Mesenteric fat pad (tissue), 1 donor: ENCODE results near the gene NAALADL2. TPM values are rescaled to one million over a fixed set of nuclear protein-coding genes. Genes with fewer than 3 reads are reported as not detected.
"Not testable (repeated sequence)": the region's sequence is repeated elsewhere in the genome, so short reads cannot be mapped to it uniquely, and the experiment has no call there.

Experiments
- DNase-seq: peaks from one replicate; pipeline ENCODE4 v3.0.0-alpha.2; 2020; ENCODE audit warnings: low spot score
- total RNA-seq: library from RNA; stranded (reverse); fragmentation: NEBNext Ultra II Directional; extraction: Animal tissue kit (Norgen Biotek cat#: 25700); gene quantifications from one replicate; pipeline ENCODE4 v1.2.1, GENCODE V29; 2021
- donor health status: DM: yes; HTN: yes; CAD: no.

NAALADL2 gene
- total RNA-seq, 1 donor from 2014 or later: 12.5 TPM

DNA sequence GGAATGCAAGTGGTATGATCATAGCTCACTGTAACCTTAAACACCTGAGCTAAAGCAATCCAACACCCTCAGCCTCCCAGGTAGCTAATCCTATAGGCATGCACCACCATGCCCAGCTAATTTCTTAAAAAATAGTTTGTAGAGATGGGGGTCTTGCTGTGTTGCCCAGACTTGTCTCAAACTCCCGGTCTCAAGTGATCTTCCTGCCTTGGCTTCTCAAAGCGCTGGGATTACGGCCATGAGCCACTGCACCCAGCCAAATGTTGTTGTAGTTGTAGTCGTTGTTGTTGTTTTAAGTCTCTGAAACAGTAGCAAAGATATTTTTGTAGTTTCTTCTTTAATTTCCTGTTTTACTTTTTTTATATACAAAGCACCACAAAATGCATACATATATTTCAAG, 616.6 kb downstream of the NAALADL2 start:
- no peak for DNase-seq

DNA sequence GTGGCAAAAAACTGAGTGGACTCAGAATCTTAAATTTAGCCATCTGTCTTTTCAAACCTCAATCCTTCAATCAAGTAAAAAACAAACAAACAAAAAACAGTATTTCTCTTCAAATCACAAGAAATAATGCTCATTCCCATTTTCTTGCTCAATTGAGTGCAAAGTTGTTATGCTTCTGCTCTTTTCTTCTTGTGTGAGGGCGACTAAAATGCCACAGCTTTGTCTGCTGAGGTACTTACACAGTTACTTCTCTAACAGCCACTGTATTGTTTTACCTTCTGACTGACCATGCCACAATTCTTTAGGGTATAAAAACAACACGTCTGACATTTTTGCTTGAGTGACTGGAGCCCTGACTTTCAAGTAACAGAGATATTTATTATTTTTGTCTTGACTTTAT, 617.4 kb downstream of the NAALADL2 start:
- DNase-seq: no peak

DNA sequence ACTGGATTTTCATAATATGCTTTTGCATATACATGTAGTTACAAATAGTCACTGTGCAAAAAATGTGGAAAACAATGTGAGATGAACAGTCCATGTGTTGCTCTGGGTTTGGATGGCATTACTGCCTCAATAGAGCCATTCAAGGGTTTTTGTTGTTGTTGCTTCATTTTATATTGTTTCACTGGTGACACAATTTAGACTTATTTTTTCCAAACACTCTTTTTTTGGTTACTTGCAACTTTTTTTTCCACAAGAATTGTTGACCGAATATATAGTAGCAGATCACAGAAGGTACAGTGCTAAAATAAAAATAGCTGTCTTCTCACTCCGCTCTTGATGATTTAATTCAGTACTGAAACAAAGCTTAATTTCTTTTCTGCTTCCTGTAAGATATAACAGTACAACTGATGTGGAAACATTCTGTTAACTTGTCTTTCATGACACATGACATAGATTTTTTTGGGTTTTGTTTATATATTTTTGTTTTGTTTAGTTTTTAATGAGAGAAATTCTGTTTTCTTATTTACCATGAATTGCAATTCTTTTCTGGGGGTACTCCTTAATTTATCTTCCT, 618.6 kb downstream of the NAALADL2 start:
- no peak for DNase-seq

DNA sequence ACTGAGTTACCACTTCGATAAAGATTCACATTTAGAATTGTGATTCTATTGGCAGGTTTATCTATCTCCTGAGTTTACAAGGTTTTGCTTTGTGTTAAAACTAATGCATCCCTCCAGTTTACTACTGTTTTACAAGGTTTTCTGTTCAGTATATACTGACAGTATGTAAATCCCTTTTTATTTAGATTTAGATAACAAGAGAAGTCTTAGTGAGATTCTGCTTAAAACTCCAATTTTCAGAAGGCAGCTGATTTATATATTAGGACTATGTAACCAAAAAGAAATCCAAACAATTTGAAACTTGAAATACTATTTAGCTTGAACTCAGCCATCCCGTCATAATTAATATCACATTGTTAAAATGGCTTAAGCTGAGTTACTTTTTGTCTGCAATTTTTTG, 619.2 kb downstream of the NAALADL2 start:
- no peak for DNase-seq

DNA sequence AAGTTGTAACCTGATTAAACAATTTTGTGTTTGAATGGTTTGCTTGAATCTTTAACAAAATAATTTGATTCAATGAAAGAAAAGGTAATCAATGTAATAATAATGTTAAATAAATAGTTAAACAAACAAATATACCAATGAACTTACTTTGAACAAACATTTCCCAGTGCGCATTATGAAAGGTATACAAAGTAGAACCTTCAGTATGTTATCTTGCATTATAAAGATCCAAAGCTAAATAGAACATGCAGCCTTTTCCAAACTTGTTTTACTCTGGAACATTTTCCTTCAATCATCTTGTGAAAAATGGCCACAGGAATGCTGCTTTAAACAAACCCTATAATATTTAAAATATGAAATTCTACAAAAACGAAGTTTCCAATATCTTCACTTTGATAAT, 620.0 kb downstream of the NAALADL2 start:
- DNase-seq: no peak

DNA sequence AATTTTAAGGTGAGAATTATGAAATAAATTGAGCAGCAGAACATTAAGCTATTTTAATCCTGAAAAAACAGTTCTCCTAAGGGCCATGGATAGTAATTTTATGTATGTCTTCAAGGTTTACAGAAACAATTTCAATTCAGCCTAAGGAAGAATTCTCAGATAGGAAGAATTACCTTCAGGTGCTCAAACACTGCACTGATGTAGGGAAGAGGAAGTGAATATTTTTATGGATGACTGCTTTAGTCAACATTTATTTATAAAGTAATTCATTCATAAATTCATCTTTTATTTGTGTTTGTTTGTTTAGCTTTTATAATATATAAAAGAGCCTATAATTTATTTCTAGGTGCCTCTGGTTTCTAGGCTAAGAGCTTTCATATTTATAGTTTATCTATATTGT, 620.7 kb downstream of the NAALADL2 start:
- no peak for DNase-seq

DNA sequence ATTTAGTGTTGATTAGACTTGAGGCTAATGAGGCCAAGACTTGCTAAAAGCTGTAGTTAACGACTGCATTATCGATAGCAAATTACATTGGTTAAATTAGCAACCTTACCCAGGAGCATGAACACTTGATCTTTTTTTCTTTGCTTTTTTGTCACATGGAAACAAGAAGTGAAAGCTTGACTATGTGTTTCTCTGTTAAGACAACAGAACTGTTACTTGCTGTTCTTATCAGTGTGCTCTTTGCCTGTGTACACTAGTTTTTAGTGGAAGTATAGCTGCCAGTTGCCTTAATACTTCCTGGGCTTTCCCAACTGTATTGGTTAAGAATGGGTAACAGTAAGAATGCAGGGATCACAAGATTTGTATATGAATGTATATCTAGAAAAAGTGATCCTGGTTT, 625.5 kb downstream of the NAALADL2 start:
- no peak for DNase-seq

DNA sequence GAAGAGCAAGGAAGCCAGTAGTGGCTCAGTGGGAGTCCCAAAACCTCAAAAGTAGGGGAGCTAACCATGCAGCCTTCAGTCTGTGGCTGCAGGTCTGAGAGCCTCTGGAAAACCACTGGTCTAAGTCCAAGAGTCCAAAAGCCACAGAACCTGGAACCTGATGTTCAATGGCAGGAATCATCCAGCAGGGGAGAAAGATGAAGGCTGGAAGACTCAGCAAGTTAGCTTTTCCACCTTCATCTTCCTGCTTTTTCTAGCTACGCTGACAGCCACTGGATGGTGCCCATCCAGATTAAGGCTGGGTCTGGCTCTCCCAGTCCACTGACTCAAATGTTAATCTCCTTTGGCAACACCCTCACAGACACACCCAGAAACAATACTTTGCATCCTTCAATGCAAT, 626.3 kb downstream of the NAALADL2 start:
- no peak for DNase-seq

DNA sequence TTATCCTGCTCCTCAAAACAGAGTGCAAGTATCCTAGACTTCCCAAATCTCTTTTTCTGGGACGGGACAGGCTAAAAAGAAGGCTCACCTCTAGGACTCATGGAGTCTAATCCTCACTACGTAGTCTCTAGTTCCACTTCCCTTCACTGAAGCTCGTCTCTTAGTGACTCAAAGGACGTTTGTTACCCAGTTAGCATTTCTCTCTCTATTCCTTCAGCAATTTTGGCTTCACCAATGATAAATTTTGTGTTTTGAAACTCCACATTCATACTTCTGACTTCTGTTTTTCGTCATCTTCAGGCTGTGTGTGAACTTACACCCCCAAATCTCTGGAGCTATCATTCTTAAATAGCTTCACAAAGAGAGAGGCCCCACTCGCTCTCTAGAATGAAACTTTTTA, 627.1 kb downstream of the NAALADL2 start:
- DNase-seq: no peak

DNA sequence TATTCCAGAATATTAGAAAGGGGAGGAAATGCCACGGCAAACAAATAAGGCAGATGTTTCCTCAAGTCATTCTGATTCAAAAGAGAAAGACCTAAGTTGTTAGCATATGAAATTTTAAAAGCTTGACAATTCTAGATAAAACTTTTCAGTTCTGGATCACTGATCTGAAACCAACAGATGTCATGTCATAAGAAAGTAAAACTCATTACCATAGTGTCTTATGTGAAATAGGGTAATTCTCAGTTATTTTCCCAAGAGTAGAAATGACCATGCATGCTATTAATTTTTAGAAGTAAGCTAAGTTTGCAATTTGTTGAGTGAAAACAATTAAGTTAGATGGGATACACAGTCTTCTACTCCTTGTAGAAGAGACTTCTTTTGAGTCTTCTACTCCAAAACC, 630.3 kb downstream of the NAALADL2 start:
- no peak for DNase-seq

DNA sequence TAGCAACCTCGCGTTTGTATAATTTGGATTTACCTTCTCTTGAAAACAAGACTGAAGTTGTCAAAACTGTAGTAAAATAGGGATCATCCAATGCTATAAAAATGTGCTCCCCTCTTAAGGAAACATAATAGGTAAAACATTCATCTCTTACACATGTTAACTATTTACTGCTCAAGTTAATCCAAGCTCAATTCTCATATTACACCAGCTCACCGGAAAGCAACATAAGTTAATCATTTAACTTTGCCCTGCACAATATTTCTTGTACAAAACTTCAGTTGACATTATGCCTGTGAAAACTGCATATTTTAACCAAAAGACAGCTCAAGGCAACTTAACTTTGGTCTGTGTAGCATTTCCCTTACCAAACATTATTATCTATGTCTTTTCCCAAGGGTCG, 634.2 kb downstream of the NAALADL2 start:
- no peak for DNase-seq

DNA sequence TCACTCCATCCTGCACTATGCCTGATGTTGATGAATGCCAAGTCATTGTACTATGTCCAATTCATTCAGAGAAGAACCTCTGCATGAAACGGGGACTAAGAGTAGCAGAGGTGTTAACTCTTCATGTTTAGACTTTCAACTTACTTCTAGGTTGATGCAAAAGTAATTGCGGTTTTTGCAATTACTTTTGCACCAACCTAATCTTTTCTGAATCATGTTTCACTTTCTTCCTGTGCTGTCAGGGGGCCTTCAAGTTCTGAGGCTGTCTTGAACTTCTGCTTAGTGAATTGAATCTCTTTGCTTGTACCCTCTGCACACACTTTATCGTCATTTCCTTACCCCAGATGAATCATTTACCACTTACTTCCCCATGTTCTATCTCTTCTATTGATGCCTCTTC, 636.2 kb downstream of the NAALADL2 start:
- DNase-seq: no peak

DNA sequence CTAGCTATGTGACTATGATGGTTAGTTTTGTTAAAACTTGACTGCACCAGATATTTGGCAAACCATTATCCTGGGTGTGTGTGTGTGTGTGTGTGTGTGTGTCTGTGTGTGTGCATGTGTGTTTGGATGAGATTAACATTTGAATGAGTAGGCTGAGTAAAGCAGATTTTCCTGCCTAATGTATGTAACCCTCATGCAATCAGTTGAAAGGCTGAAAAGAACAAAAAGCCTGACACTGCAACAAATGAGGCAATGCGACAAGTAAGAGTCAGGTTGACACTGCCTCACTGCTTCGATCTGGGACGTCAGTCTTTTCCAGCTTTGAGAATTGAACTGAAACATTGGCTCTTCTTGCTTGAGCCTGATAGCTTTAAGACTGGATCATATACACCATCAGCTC, 643.0 kb downstream of the NAALADL2 start:
- DNase-seq: no peak

DNA sequence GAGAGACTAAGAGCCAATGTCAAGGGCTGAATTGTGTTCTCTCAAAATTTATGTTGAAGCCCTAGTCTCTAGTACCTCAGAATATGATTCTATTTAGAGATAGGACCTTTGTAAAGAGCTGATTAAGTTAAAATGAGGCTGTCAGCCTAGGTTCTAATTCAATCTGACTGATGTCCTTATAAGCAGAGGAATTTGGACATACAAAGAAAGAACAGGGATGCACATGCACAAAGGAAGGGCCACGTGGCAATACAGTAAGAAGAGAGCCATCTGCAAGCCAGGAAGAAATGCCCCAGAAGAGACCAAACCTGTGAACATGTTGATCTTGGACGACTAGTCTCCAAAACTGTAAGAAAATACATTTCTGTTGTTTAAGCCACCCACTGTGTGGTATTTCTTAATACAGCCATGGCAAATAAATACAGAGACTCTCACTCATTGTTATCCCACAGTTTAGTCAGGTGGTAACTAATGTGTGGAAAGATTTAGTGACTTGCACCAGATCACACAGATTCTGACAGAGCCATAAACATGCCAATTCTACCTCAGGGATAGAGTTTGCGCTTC, 652.2 kb downstream of the NAALADL2 start:
- no peak for DNase-seq

DNA sequence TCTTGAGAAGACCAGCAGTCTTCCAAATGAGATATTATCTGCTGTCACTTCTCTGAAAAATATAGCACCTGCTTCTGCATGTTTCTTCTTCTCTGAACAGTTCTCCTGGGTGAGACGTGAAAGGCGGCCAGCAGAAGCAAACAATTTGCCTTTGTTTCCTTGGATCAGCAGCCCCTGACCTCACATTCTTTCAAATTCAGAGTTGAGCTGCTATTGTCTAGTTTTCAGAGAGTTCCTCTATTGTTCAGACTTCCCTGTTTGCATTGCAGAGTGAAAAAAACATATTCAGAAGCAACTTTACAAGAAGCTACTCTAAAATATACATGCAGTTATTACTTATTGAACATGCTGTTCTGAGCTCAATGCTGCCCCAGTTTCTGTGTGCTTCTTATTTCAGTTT, 653.6 kb downstream of the NAALADL2 start:
- no peak for DNase-seq

DNA sequence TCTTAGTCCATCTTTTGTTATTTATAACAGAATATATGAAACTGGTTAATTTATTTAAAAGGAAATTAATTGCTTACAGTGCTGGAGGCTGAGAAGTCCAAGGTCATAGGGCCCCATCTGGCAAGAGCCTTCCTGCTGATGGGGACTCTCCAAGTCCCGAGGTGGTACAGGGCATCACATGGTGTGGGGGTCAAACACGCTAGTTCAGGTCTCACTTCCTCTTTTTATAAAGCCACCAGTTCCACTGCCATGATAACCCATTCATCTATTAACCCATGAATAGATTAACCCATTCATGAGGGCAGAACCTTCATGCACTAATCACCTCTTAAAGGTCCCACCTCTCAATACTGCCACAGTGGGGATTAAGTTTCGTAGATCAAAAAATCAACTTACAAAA, 659.3 kb downstream of the NAALADL2 start:
- no peak for DNase-seq

DNA sequence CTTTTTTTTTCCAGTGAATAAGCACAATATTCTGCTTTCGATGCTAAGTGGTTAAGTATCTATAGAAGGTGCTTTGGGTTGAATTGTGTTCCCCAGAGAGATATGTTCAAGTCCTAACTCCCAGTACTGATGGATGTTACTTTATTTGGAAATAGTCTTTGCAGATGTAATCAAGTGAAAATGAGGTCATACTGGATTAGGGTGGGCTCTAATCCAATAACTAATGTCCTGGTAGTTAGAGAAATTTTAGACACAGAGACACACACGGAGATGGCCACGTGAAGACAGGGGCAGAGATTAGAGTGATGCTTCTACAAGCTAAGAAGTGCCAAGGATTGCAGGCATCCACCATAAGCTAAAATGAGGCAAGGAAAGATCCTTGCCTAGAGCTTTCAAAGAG, 662.3 kb downstream of the NAALADL2 start:
- no peak for DNase-seq

DNA sequence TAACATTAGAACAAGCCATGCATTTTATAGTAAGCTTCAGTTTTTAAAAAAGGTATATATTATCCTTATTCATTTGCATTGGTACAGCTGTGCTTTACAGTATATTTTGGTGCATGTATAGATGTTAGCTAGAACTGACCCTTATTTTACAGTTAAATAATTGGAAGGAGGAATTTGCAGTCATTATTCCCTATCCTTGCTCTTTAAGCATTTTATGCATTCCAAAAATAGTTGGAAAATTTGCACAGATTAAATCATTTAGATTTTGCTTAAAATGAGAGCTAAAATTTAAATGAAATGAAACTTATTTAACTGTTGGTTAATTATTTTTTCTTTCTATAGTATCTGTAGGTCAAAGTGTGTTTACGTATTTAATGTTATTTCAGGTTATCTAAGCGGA, 667.1 kb downstream of the NAALADL2 start:
- DNase-seq: no peak

DNA sequence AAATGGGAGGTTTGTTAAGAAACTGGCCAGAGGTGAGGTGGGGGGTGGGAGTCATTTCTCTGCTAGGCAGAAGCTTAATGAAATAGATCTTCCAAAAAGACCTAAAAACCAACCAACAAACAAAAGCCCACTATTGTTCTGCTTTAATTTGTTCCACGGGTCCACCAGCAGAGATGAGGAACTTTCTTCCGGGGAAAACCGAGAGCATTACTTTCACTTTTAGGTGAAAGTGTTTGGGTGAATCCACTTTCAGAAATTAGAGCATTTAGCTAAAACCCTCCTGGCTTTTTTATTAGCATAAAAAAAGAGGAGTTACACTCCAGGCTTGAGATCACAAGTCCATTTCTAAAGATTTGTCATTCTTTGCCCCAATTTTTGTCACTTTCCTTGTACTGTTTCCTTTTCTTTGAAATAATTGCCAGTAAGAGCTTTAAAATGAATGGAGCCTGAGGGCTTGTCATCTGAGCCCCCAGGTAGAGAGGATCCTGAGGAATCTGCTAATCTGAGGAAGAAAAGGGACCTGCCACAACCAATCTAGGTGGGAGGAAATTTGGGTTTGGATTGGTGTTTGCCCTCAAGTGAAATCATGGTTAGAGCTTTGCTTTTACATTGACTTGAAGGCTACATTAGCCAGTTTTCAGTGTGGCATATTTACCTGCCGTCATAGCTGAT, 667.6 kb downstream of the NAALADL2 start:
- DNase-seq: no peak

DNA sequence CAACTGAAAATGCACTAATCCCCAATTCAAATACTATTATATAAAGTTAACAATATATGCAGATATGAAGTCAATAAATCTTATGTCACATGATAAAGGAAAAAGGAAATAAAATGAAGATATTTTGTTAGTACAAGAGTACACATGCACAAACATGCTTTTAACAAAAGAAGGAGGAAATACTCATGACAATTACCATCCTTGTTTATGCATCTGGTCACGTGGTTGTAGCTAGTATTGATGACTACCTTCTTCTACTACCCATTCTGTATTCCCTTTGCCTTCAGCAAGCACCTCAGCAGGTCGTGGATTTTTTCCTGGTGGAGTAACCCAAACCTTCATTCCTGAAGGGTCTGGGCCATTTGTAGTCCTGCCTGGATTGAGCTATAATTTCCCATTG, 669.6 kb downstream of the NAALADL2 start:
- not testable (repeated sequence) for DNase-seq

DNA sequence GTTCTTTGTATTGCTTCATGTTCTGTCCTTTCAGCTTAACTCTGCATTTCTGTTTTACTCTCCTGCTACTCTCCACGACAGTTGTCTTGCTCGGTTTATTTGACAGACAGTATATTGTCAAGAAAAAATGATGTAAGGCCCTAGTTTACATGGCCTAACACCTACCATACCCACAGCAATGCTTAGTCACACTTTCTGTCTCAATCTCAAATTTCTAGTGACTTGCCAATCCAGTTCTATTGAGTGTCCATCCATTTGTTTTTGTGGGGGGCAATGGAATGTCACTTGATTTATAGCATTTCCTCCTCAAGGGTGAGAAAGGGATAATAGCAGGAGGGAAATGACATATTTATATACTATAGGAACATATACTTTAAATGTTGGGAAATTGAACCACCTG, 676.2 kb downstream of the NAALADL2 start:
- DNase-seq: no peak

DNA sequence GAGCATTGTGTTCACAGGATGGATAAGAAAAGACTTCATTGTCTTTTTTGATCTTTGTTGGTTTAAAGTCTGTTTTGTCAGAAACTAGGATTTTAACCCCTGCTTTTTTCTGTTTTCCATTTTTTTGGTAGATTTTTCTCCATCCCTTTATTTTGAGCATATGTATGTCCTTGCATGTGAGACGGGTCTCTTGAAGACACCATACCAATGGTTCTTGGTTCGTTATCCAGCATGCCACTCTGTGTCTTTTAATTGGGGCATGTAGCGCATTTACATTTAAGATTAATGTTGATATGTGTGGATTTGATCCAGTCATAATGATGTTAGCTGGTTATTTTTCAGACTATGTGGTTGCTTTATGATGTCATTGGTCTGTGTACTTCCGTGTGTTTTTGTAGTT, 687.0 kb downstream of the NAALADL2 start:
- no peak for DNase-seq

DNA sequence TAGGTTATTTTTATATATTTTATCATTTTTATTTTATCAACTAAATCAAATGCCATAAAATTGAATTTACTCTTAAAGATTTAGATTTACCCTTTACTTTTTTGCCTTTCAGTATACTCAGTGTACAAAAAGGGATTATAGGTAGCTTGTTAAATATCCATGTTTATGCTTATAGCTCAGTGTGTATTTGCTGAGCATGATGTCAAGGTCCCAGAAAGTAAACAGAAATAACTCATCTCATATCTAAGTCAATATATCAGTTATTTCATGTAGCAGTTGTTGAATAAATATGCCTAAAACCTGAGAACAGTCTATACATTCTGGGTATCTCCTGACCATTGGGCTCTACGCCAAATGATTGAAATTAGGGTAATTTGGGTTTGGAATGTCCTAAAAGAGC, 693.8 kb downstream of the NAALADL2 start:
- DNase-seq: no peak
